NCI-H748 (cell line): ENCODE results near the gene TOX4.
"Not testable (repeated sequence)": the region's sequence is repeated elsewhere in the genome, so short reads cannot be mapped to it uniquely, and the experiment has no call there.

ENCODE experiments used
- DNase-seq: peaks from one replicate; lab custom pipeline; 2025; ENCODE audit not compliant: unreplicated experiment; lab: John Stamatoyannopoulos, UW

TOX4 gene

GRCh38 chr14:21533294-21533693 lies 56.3 kb downstream of the TOX4 start:
- DNase-seq, result no peak

- no peak for DNase-seq
These were observed 57.6 kb downstream of the TOX4 start for GRCh38 chr14:21534576-21534975.

GRCh38 chr14:21535545-21536417 lies 58.8 kb downstream of the TOX4 start:
- DNase-seq, result no peak

- DNase-seq, result peak; percentile 51
These were observed 59.6 kb downstream of the TOX4 start for GRCh38 chr14:21536418-21537089.

- no peak for DNase-seq
These were observed 60.1 kb downstream of the TOX4 start for GRCh38 chr14:21537090-21537424.

- DNase-seq, result no peak
These were observed 62.4 kb downstream of the TOX4 start for GRCh38 chr14:21539189-21539940.

- no peak for DNase-seq
These were observed 64.5 kb downstream of the TOX4 start for GRCh38 chr14:21541413-21542074.

- DNase-seq, result no peak
These were observed 66.5 kb downstream of the TOX4 start for GRCh38 chr14:21543521-21543960.

- no peak for DNase-seq
These were observed 67.0 kb downstream of the TOX4 start for GRCh38 chr14:21543963-21544362.

- DNase-seq, result not testable (repeated sequence)
These were observed 67.6 kb downstream of the TOX4 start for GRCh38 chr14:21544588-21544987.
